ENCODE results near the gene TBC1D1. TPM values are rescaled to one million over a fixed set of nuclear protein-coding genes. Genes with fewer than 3 reads are reported as not detected.
A peak's percentile ranks its signal among the peaks of the same experiment; 100 is the strongest.

TBC1D1 gene, protein sequence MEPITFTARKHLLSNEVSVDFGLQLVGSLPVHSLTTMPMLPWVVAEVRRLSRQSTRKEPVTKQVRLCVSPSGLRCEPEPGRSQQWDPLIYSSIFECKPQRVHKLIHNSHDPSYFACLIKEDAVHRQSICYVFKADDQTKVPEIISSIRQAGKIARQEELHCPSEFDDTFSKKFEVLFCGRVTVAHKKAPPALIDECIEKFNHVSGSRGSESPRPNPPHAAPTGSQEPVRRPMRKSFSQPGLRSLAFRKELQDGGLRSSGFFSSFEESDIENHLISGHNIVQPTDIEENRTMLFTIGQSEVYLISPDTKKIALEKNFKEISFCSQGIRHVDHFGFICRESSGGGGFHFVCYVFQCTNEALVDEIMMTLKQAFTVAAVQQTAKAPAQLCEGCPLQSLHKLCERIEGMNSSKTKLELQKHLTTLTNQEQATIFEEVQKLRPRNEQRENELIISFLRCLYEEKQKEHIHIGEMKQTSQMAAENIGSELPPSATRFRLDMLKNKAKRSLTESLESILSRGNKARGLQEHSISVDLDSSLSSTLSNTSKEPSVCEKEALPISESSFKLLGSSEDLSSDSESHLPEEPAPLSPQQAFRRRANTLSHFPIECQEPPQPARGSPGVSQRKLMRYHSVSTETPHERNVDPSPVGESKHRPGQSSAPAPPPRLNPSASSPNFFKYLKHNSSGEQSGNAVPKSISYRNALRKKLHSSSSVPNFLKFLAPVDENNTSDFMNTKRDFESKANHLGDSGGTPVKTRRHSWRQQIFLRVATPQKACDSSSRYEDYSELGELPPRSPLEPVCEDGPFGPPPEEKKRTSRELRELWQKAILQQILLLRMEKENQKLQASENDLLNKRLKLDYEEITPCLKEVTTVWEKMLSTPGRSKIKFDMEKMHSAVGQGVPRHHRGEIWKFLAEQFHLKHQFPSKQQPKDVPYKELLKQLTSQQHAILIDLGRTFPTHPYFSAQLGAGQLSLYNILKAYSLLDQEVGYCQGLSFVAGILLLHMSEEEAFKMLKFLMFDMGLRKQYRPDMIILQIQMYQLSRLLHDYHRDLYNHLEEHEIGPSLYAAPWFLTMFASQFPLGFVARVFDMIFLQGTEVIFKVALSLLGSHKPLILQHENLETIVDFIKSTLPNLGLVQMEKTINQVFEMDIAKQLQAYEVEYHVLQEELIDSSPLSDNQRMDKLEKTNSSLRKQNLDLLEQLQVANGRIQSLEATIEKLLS (N-terminal part only)
- total RNA-seq, result 66.6 and 81.0 TPM in 2 replicates

DNA sequence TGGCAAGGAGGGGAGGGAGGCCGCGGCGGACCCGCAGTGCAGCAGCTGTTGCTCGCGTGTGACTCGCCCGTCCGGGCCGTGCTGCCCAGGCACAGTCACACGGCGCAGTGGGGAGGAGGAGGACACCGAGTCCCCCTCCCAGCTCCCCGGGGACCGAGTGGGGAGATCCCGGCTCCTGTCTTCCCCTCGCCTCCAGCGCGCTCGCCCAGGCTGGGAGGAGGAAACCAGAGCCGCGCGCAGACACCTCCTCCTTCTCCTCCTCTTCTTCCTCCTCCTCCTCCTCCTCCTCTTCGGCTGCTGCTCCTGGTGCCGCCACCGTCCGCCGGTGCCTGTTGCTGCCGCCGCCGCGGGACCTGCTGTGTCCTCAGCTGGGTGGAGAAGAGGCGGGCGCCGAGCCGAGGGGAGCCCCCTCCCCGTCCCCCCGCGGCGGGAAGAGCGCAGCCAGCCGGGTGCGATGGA is at the start of gene TBC1D1:
Gene TBC1D1 (plus strand): TSS at position 284 of the 459 bp plus-strand sequence. CDS start 11,012 bp downstream, outside the sequence.
- peak; percentile 81 for DNase-seq (ENCODE audit: insufficient read length, low spot score, missing footprints)
- H3K27ac ChIP-seq (ENCODE audit: low read depth, low read length), result no peak within 1 kb of the TSS
- H3K79me2 ChIP-seq (ENCODE audit: insufficient read depth, low read length), result no peaks in the 10 kb centered on the region
- peak within 1 kb of the TSS; percentile 90 for H2AFZ ChIP-seq (ENCODE audit: low read length)
- TF ChIP-seq, protein P1, sequence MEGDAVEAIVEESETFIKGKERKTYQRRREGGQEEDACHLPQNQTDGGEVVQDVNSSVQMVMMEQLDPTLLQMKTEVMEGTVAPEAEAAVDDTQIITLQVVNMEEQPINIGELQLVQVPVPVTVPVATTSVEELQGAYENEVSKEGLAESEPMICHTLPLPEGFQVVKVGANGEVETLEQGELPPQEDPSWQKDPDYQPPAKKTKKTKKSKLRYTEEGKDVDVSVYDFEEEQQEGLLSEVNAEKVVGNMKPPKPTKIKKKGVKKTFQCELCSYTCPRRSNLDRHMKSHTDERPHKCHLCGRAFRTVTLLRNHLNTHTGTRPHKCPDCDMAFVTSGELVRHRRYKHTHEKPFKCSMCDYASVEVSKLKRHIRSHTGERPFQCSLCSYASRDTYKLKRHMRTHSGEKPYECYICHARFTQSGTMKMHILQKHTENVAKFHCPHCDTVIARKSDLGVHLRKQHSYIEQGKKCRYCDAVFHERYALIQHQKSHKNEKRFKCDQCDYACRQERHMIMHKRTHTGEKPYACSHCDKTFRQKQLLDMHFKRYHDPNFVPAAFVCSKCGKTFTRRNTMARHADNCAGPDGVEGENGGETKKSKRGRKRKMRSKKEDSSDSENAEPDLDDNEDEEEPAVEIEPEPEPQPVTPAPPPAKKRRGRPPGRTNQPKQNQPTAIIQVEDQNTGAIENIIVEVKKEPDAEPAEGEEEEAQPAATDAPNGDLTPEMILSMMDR (IDR thresholded peaks at IDR 0.05; ENCODE audit: extremely low read depth, low read depth, low read length), result no peak
- peaks cover 14% of the 10 kb centered on the region for H3K27me3 ChIP-seq (ENCODE audit: insufficient read depth, low read length)
- H3K9me3 ChIP-seq (ENCODE audit: low read depth, low read length), result no peaks in the 10 kb centered on the region
- no peaks in the 10 kb centered on the region for H3K36me3 ChIP-seq (ENCODE audit: insufficient read depth, low read length)
- H3K4me3 ChIP-seq (ENCODE audit: insufficient read depth, low read length), result peak within 1 kb of the TSS; percentile 81
- peaks cover 8% of the 10 kb centered on the region for H3K4me1 ChIP-seq (ENCODE audit: insufficient read depth, low read length)
- peak within 1 kb of the TSS; percentile 90 for H3K4me2 ChIP-seq (ENCODE audit: insufficient read depth, low read length)
- H4K20me1 ChIP-seq (ENCODE audit: insufficient read depth, low read length), result no peaks in the 10 kb centered on the region

DNA sequence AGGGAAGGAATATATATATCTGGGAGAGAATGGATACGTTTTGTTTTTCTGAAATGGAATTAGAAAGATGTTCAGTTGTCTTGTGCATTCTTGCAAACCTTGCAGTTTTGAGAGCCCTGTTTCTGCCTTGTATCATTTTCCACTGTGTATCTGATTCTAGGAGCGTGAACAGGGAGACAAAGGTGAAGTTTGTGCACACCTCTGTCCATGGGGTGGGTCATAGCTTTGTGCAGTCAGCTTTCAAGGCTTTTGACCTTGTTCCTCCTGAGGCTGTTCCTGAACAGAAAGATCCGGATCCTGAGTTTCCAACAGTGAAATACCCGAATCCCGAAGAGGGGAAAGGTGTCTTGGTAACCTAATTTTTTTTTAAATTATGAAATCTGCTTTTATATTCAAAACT is 46.7 kb upstream of the TBC1D1 start:
- Histone ChIP-seq H3K4me1 (ENCODE audit: insufficient read depth, low read length) (no peaks in the 10 kb centered on the region), H3K27me3 (ENCODE audit: insufficient read depth, low read length) (no peaks in the 10 kb centered on the region), H3K36me3 (ENCODE audit: insufficient read depth, low read length) (peaks cover 72% of the 10 kb centered on the region), H3K4me3 (ENCODE audit: insufficient read depth, low read length) (no peak overlapping the region), H2AFZ (ENCODE audit: low read length) (no peak overlapping the region), H3K27ac (ENCODE audit: low read depth, low read length) (no peak overlapping the region), H3K79me2 (ENCODE audit: insufficient read depth, low read length) (peaks cover 3% of the 10 kb centered on the region), H3K4me2 (ENCODE audit: insufficient read depth, low read length) (no peak overlapping the region), H3K9me3 (ENCODE audit: low read depth, low read length) (no peaks in the 10 kb centered on the region), H4K20me1 (ENCODE audit: insufficient read depth, low read length) (no peaks in the 10 kb centered on the region)
- DNase-seq (ENCODE audit: insufficient read length, low spot score, missing footprints), result no peak
- TF ChIP-seq, protein P1 (IDR thresholded peaks at IDR 0.05; ENCODE audit: extremely low read depth, low read depth, low read length), result no peak

DNA sequence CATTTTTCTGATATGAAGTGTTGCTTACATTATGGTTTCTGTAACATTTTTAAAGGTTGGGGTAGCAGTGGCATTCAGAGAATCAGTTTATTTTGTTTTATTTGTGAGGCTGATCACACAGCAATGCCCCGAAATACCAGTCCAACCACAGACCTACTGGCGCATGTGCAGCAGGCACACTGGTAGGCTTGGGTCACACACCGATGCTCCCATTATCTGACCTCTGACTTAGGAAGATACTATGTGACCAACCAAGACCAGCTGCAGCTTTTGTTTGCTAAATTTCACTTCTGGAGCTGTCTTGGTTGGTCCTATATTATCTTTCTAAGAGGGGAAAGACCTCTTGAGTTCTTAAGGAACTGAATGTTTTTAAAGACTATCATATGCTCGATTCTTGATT is 45.7 kb upstream of the TBC1D1 start:
- Histone ChIP-seq H3K4me2 (ENCODE audit: insufficient read depth, low read length) (no peak overlapping the region), H3K79me2 (ENCODE audit: insufficient read depth, low read length) (peaks cover 3% of the 10 kb centered on the region), H2AFZ (ENCODE audit: low read length) (no peak overlapping the region), H3K36me3 (ENCODE audit: insufficient read depth, low read length) (peaks cover 68% of the 10 kb centered on the region), H3K9me3 (ENCODE audit: low read depth, low read length) (no peaks in the 10 kb centered on the region), H3K4me1 (ENCODE audit: insufficient read depth, low read length) (no peaks in the 10 kb centered on the region), H3K4me3 (ENCODE audit: insufficient read depth, low read length) (no peak overlapping the region), H3K27me3 (ENCODE audit: insufficient read depth, low read length) (no peaks in the 10 kb centered on the region), H4K20me1 (ENCODE audit: insufficient read depth, low read length) (no peaks in the 10 kb centered on the region), H3K27ac (ENCODE audit: low read depth, low read length) (no peak overlapping the region)
- TF ChIP-seq, protein P1 (IDR thresholded peaks at IDR 0.05; ENCODE audit: extremely low read depth, low read depth, low read length), result no peak
- no peak for DNase-seq (ENCODE audit: insufficient read length, low spot score, missing footprints)

Data from osteoblast (primary cell).